ENCODE measurements around the gene PPAT.
"Not testable (repeated sequence)": the region's sequence is repeated elsewhere in the genome, so short reads cannot be mapped to it uniquely, and the experiment has no call there.

Gene PPAT

GRCh38 chr4:56460085-56460484, 24.7 kb upstream of the PPAT start:
- no peak for TF ChIP-seq CTCF (IDR thresholded peaks at IDR 0.05; ENCODE audit: insufficient read depth, low read depth, low read length, missing control alignments)
- no peak overlapping the region for H3K4me3 ChIP-seq (ENCODE audit: low read length)
- peak; percentile 84 for DNase-seq (ENCODE audit: low read depth)

GRCh38 chr4:56450342-56450741, 14.9 kb upstream of the PPAT start:
- DNase-seq (ENCODE audit: low read depth): no peak
- H3K4me3 ChIP-seq (ENCODE audit: low read length): no peak overlapping the region
- no peak for TF ChIP-seq CTCF (IDR thresholded peaks at IDR 0.05; ENCODE audit: insufficient read depth, low read depth, low read length, missing control alignments)

- not testable (repeated sequence) for H3K4me3 ChIP-seq (ENCODE audit: low read length); DNase-seq (ENCODE audit: low read depth)
Observed at GRCh38 chr4:56449475-56449874, 14.1 kb upstream of the PPAT start.

- no peak overlapping the region for H3K4me3 ChIP-seq (ENCODE audit: low read length)
- TF ChIP-seq CTCF (IDR thresholded peaks at IDR 0.05; ENCODE audit: insufficient read depth, low read depth, low read length, missing control alignments): no peak
- no peak for DNase-seq (ENCODE audit: low read depth)
Observed at GRCh38 chr4:56448301-56448700, 12.9 kb upstream of the PPAT start.

- H3K4me3 ChIP-seq (ENCODE audit: low read length): no peak overlapping the region
- no peak for DNase-seq (ENCODE audit: low read depth)
- no peak for TF ChIP-seq CTCF (IDR thresholded peaks at IDR 0.05; ENCODE audit: insufficient read depth, low read depth, low read length, missing control alignments)
Observed at GRCh38 chr4:56445699-56446098, 10.3 kb upstream of the PPAT start.

GRCh38 chr4:56444719-56445118, 9.3 kb upstream of the PPAT start:
- no peak overlapping the region for H3K4me3 ChIP-seq (ENCODE audit: low read length)
- TF ChIP-seq CTCF (IDR thresholded peaks at IDR 0.05; ENCODE audit: insufficient read depth, low read depth, low read length, missing control alignments): no peak
- no peak for DNase-seq (ENCODE audit: low read depth)

GRCh38 chr4:56440983-56441382, 5.6 kb upstream of the PPAT start:
- H3K4me3 ChIP-seq (ENCODE audit: low read length): no peak overlapping the region
- no peak for DNase-seq (ENCODE audit: low read depth)
- no peak for TF ChIP-seq CTCF (IDR thresholded peaks at IDR 0.05; ENCODE audit: insufficient read depth, low read depth, low read length, missing control alignments)

GRCh38 chr4:56438766-56439165, 3.4 kb upstream of the PPAT start:
- no peak overlapping the region for H3K4me3 ChIP-seq (ENCODE audit: low read length)
- no peak for DNase-seq (ENCODE audit: low read depth)
- TF ChIP-seq CTCF (IDR thresholded peaks at IDR 0.05; ENCODE audit: insufficient read depth, low read depth, low read length, missing control alignments): no peak

All from epithelial cell of esophagus (primary cell).